ENCODE measurements around the gene MED8. TPM values are rescaled to one million over a fixed set of nuclear protein-coding genes. Genes with fewer than 3 reads are reported as not detected.
A peak's percentile ranks its signal among the peaks of the same experiment; 100 is the strongest.

MED8 gene
- total and polyA plus RNA-seq, 2 of the 13 experiments (the other 11 are each of a cell fraction or from before 2014, with no cell fraction given), result 16.9 to 77.4 TPM

- no peak for TF ChIP-seq ZBTB39 (CRISPR knock-in tag; IDR thresholded peaks at IDR 0.05)
- peak; percentile 93 for TF ChIP-seq ELF4 (CRISPR knock-in tag; IDR thresholded peaks at IDR 0.05; ENCODE audit: borderline replicate concordance)
- no peak for TF ChIP-seq TRIM24 (CRISPR knock-in tag; IDR thresholded peaks at IDR 0.05)
- TF ChIP-seq FIP1L1 (IDR thresholded peaks at IDR 0.05; ENCODE audit: borderline replicate concordance, insufficient read depth, low read depth, low read length), result 0 out of 2 replicates have a peak, but pooled peaks have one; percentile 38
- TF ChIP-seq CEBPB (IDR thresholded peaks at IDR 0.05; ENCODE audit: borderline replicate concordance, low read depth, low read length), result no peak
- TF ChIP-seq TAF1 (CRISPR knock-in tag; IDR thresholded peaks at IDR 0.05), result peak; percentile 77
- 0 out of 2 replicates have a peak, but pooled peaks have one; percentile 48 for TF ChIP-seq ZFP36L2 (CRISPR knock-in tag; IDR thresholded peaks at IDR 0.05)
- no peak for TF ChIP-seq ARID3A (IDR thresholded peaks at IDR 0.05; ENCODE audit: low read depth, low read length)
- no peak for TF ChIP-seq HOXD1 (CRISPR knock-in tag; IDR thresholded peaks at IDR 0.05)
- TF ChIP-seq ZNF780A (CRISPR knock-in tag; IDR thresholded peaks at IDR 0.05), result no peak
- no peak for TF ChIP-seq ZFP36L1 (CRISPR knock-in tag; IDR thresholded peaks at IDR 0.05)
- peak; percentile 85 for TF ChIP-seq ZNF18 (CRISPR knock-in tag; IDR thresholded peaks at IDR 0.05; ENCODE audit: insufficient replicate concordance)
- no peak for TF ChIP-seq ZMYM3 (CRISPR knock-in tag; IDR thresholded peaks at IDR 0.05)
- peak; percentile 30; the same call in 1 of the 2 replicates for TF ChIP-seq ZSCAN9 (CRISPR knock-in tag; IDR thresholded peaks at IDR 0.05; ENCODE audit: borderline replicate concordance)
- no peak for TF ChIP-seq NCOA5 (CRISPR knock-in tag; IDR thresholded peaks at IDR 0.05)
- no peak for TF ChIP-seq NFKBIZ (CRISPR knock-in tag; IDR thresholded peaks at IDR 0.05)
- TF ChIP-seq ZNF44 (CRISPR knock-in tag; IDR thresholded peaks at IDR 0.05), result no peak
- TF ChIP-seq JUND (CRISPR knock-in tag; IDR thresholded peaks at IDR 0.05), result no peak
- TF ChIP-seq REXO4 (CRISPR knock-in tag; IDR thresholded peaks at IDR 0.05; ENCODE audit: borderline replicate concordance), result no peak
- TF ChIP-seq CAMTA2 (CRISPR knock-in tag; IDR thresholded peaks at IDR 0.05; ENCODE audit: borderline replicate concordance), result peak; percentile 75; the same call in 1 of the 2 replicates
- no peak for TF ChIP-seq MTF1 (CRISPR knock-in tag; IDR thresholded peaks at IDR 0.05)
- no peak for TF ChIP-seq KDM4B (CRISPR knock-in tag; IDR thresholded peaks at IDR 0.05)
Observed at GRCh38 chr1:43389326-43390313, at the start of gene MED8, which contains the start of gene SZT2 (continued).

Data from HepG2 (cell line).